Measurements from ENCODE around the gene MYO16.

The MYO16 gene

DNA sequence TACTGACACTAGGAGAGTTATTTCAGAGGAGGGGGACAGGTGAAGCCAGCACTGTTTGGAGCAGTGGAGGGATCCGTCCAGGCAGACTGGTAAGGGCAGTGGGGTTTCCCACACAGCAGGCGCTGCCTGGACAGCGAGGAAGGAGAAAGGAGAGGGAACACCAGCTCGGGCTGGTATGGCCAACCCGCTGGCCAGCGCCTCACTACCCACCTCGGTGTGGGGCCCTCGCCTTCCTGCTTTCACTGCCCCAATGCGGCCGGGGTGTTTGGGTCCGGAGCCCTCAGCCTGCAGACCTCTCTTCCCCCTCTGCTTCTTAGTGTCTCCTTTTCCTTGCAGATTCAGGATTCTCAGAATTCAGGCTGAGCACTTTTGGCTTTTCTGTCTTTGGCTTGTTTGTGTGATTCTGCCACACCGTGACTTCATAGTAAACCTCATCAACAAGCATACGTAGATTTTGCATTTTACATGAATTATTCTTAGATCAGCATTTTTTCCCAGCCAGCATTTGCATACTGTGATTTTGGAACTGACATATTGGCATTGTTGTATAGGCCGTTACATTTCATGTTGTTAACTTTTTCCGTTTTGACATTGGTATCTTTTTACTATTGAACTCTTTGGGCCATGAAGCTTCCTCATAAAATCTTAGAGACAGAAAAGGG is 294.1 kb downstream of the MYO16 start:
- H3K4me3 ChIP-seq (ENCODE audit: severe bottlenecking), result no peak overlapping the region
- no peak overlapping the region for H3K27ac ChIP-seq (ENCODE audit: poor library complexity, severe bottlenecking)
- peaks cover 12% of the 10 kb centered on the region for H3K4me1 ChIP-seq (ENCODE audit: insufficient read depth, poor library complexity, severe bottlenecking)
- no peaks in the 10 kb centered on the region for H3K27me3 ChIP-seq (ENCODE audit: insufficient read depth, poor library complexity, severe bottlenecking)
- TF ChIP-seq, protein P1, sequence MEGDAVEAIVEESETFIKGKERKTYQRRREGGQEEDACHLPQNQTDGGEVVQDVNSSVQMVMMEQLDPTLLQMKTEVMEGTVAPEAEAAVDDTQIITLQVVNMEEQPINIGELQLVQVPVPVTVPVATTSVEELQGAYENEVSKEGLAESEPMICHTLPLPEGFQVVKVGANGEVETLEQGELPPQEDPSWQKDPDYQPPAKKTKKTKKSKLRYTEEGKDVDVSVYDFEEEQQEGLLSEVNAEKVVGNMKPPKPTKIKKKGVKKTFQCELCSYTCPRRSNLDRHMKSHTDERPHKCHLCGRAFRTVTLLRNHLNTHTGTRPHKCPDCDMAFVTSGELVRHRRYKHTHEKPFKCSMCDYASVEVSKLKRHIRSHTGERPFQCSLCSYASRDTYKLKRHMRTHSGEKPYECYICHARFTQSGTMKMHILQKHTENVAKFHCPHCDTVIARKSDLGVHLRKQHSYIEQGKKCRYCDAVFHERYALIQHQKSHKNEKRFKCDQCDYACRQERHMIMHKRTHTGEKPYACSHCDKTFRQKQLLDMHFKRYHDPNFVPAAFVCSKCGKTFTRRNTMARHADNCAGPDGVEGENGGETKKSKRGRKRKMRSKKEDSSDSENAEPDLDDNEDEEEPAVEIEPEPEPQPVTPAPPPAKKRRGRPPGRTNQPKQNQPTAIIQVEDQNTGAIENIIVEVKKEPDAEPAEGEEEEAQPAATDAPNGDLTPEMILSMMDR (IDR thresholded peaks at IDR 0.05; ENCODE audit: poor library complexity, severe bottlenecking), result no peak
- DNase-seq (ENCODE audit: low spot score) (no peak), ATAC-seq (ENCODE audit: low read depth) (no peak)
- no peaks in the 10 kb centered on the region for H3K36me3 ChIP-seq (ENCODE audit: low read depth)
- no peaks in the 10 kb centered on the region for H3K9me3 ChIP-seq (ENCODE audit: severe bottlenecking)

DNA sequence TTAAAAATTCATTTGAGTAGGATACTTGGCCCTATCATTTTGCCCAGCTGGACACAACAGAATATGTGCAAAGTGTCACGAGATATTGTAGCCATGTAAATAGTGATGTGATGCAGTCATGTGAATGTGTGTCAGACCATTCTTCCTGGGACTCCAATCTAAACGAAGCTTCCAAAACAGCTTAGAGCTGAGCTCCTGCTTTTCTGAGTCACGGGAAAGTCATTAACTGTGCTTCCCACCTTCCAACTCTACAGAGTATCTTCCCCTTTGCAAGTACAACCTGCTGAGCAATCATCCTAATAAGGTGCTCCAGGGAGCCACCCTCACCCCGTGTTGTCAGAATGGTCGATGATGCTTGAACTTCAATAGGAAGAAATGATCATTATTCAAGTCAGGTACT is 294.7 kb downstream of the MYO16 start:
- Histone ChIP-seq H3K27me3 (ENCODE audit: insufficient read depth, poor library complexity, severe bottlenecking) (no peaks in the 10 kb centered on the region), H3K9me3 (ENCODE audit: severe bottlenecking) (no peaks in the 10 kb centered on the region), H3K4me1 (ENCODE audit: insufficient read depth, poor library complexity, severe bottlenecking) (peaks cover 8% of the 10 kb centered on the region), H3K36me3 (ENCODE audit: low read depth) (no peaks in the 10 kb centered on the region), H3K27ac (ENCODE audit: poor library complexity, severe bottlenecking) (no peak overlapping the region), H3K4me3 (ENCODE audit: severe bottlenecking) (no peak overlapping the region)
- DNase-seq (ENCODE audit: low spot score), result no peak
- TF ChIP-seq, protein P1 (IDR thresholded peaks at IDR 0.05; ENCODE audit: poor library complexity, severe bottlenecking), result no peak
- peak; percentile 8; the same call in 1 of the 3 replicates for ATAC-seq (ENCODE audit: low read depth)

DNA sequence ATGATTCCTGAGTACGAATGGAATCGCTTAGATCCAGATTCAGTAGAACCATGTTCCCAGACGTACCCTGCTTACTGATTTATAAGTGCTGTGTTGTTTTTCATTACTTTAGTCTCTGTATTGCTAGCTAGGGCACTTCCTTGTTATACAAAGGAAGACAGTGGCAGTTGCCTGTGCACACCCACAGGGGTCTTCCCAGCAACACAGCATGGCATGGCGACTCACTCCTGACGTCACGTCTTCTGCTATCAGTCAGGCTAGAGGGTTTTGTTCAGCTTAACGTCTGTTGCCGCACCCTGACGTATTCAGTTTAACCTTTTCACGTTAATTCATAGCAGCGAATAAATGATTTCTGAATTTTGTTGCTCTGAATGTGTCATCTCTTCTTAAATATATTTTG is 295.1 kb downstream of the MYO16 start:
- Histone ChIP-seq H3K27ac (ENCODE audit: poor library complexity, severe bottlenecking) (no peak overlapping the region), H3K9me3 (ENCODE audit: severe bottlenecking) (no peaks in the 10 kb centered on the region), H3K4me1 (ENCODE audit: insufficient read depth, poor library complexity, severe bottlenecking) (peaks cover 4% of the 10 kb centered on the region), H3K27me3 (ENCODE audit: insufficient read depth, poor library complexity, severe bottlenecking) (no peaks in the 10 kb centered on the region), H3K36me3 (ENCODE audit: low read depth) (no peaks in the 10 kb centered on the region), H3K4me3 (ENCODE audit: severe bottlenecking) (no peak overlapping the region)
- ATAC-seq (ENCODE audit: low read depth) (no peak), DNase-seq (ENCODE audit: low spot score) (no peak)
- TF ChIP-seq, protein P1 (IDR thresholded peaks at IDR 0.05; ENCODE audit: poor library complexity, severe bottlenecking), result no peak

DNA sequence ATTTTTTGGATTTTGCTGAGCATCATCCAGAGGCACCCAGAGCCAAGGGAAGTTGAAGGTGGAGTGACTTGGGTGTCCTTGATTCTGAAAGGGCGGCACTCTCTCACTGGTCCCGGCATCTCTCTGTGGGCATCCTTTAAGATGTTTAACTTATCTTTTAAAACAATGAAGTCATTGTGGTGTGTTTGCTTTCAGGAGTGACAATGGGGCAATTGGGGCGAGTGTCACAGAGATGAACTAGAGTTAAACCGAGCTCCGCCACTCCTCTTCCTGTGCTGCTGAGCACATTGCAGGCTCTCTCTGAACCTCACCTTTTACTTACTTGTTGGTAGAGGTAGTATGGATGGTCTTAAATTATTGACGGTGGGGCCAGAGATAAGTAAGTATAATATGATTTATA is 295.7 kb downstream of the MYO16 start:
- Histone ChIP-seq H3K9me3 (ENCODE audit: severe bottlenecking) (no peaks in the 10 kb centered on the region), H3K36me3 (ENCODE audit: low read depth) (no peaks in the 10 kb centered on the region), H3K4me1 (ENCODE audit: insufficient read depth, poor library complexity, severe bottlenecking) (peaks cover under 1% of the 10 kb centered on the region), H3K4me3 (ENCODE audit: severe bottlenecking) (no peak overlapping the region), H3K27ac (ENCODE audit: poor library complexity, severe bottlenecking) (no peak overlapping the region), H3K27me3 (ENCODE audit: insufficient read depth, poor library complexity, severe bottlenecking) (no peaks in the 10 kb centered on the region)
- ATAC-seq (ENCODE audit: low read depth), result no peak
- TF ChIP-seq, protein P1 (IDR thresholded peaks at IDR 0.05; ENCODE audit: poor library complexity, severe bottlenecking), result no peak
- no peak for DNase-seq (ENCODE audit: low spot score)

DNA sequence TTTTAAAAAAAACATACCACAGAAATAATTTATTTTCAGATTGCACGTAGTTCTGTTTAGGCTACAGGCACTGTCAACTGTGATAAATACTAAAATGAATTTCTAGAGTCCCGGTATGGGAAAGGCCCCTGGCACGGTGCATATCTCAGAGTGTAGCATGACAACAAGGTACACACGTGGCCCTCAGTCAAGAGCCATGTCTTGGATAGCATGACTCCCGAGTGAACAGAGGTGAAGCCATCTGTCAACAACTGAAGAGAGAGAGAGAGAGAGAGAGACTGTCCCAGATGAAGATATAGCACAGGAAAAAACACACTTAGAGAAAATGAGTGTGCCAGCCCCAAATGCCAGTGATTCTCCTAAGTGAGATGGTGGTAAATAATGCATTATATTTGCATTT is 297.5 kb downstream of the MYO16 start:
- Histone ChIP-seq H3K27ac (ENCODE audit: poor library complexity, severe bottlenecking) (no peak overlapping the region), H3K9me3 (ENCODE audit: severe bottlenecking) (no peaks in the 10 kb centered on the region), H3K4me3 (ENCODE audit: severe bottlenecking) (no peak overlapping the region), H3K27me3 (ENCODE audit: insufficient read depth, poor library complexity, severe bottlenecking) (no peaks in the 10 kb centered on the region), H3K4me1 (ENCODE audit: insufficient read depth, poor library complexity, severe bottlenecking) (no peaks in the 10 kb centered on the region), H3K36me3 (ENCODE audit: low read depth) (no peaks in the 10 kb centered on the region)
- TF ChIP-seq, protein P1 (IDR thresholded peaks at IDR 0.05; ENCODE audit: poor library complexity, severe bottlenecking), result no peak
- ATAC-seq (ENCODE audit: low read depth), result no peak
- DNase-seq (ENCODE audit: low spot score), result no peak
